GM12801 (cell line): Measurements from ENCODE around the gene NTN3.

ENCODE experiments used
- CTCF ChIP-seq: IDR thresholded peaks from one replicate; pipeline ENCODE4 v1.5.1; 2011; ENCODE audit warnings: control low read depth; ENCODE audit not compliant: insufficient read length; ENCODE audit errors: extremely low read depth

The NTN3 gene

GRCh38 chr16:2481676-2482075 lies 10.6 kb downstream of the NTN3 start:
- TF ChIP-seq CTCF: no peak

GRCh38 chr16:2482249-2482648 lies 11.2 kb downstream of the NTN3 start:
- TF ChIP-seq CTCF: no peak

- TF ChIP-seq CTCF: no peak
Measured at GRCh38 chr16:2482708-2483534, 11.8 kb downstream of the NTN3 start.

- TF ChIP-seq CTCF: no peak
Measured at GRCh38 chr16:2483939-2484897, 13.1 kb downstream of the NTN3 start.

- TF ChIP-seq CTCF: no peak
Measured at GRCh38 chr16:2484898-2485508, 13.9 kb downstream of the NTN3 start.

- TF ChIP-seq CTCF: no peak
Measured at GRCh38 chr16:2485811-2486507, 14.9 kb downstream of the NTN3 start.
